GM23248 (cell line): ENCODE measurements around the gene IGSF22.

ENCODE experiments used
- EZH2 ChIP-seq: fragments of 200-600 bp; sonication (generic); IDR thresholded peaks from 2 replicates; pipeline ENCODE4 v1.6.1; 2018; ENCODE audit warnings: antibody characterized with exemption, mild to moderate bottlenecking; ENCODE audit not compliant: insufficient read depth, poor library complexity, severe bottlenecking
- EZH2phosphoT487 ChIP-seq: fragments of 200-600 bp; sonication (generic); IDR thresholded peaks from 2 replicates; pipeline ENCODE4 v1.6.1; 2018; ENCODE audit warnings: antibody characterized with exemption, moderate library complexity, mild to moderate bottlenecking, low read depth; ENCODE audit not compliant: insufficient read depth

DNA sequence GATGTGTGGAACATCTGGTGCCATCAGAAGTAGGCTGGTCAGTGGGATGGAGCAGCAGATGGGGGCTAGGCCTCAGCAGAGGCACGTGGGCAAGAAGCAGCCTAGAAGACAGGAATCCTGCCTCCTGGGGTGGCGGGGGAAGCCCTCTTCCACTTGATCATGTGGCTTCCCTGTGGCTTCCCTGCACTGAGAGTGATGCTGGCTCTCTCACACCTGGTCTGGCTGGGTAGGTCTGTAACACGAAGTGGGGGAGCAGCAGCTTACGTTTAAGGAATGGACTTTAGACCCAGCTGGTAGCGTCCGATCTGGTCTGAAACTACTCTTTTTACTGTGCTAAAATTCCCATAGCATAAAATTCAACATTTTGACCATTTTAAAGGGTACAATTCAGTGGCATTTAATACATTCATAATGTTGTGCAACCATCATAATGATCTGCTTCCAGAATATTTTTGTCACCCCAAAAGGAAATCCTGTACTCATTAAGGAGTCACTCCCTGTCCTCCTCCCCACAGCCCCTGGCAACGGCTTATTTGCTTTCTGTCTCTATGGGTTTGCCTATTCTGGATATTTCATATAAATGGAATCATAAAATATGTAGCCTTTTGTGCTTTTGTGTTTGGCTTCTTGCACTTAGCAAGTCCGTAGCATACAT lies 43.9 kb upstream of the IGSF22 start:
- TF ChIP-seq EZH2 (no peak), EZH2phosphoT487 (no peak)
